Activated naive CD4-positive, alpha-beta T cell treated with anti-CD3 and anti-CD28 coated beads, Interleukin-2, amount 10 ng/mL, durations not matched to agents 7 days and 5 days (primary cell): ENCODE measurements around the gene INCA1.
A peak's percentile ranks its signal among the peaks of the same experiment; 100 is the strongest.

Experiments
- CTCF ChIA-PET: fragments of 350-600 bp; sonication (Branson Sonifier 250); formaldehyde crosslinking; loops from one replicate; lab custom pipeline; 2021; ENCODE audit warnings: antibody characterized with exemption; lab: Charles Lee
- DNase-seq: peaks from one replicate; pipeline ENCODE4 v3.0.0-alpha.2; 2020
- H3K27ac Mint-ChIP-seq: one replicate; pipeline ENCODE4 v1.8.0; 2021; ENCODE audit warnings: mild to moderate bottlenecking, moderate library complexity, mixed read lengths
- H3K27me3 Mint-ChIP-seq: one replicate; pipeline ENCODE4 v1.8.0; 2021; ENCODE audit warnings: mild to moderate bottlenecking, mixed read lengths
- H3K36me3 Mint-ChIP-seq: one replicate; pipeline ENCODE4 v1.8.0; 2021; ENCODE audit warnings: mixed read lengths
- H3K4me1 Mint-ChIP-seq: one replicate; pipeline ENCODE4 v1.8.0; 2021; ENCODE audit warnings: mixed read lengths
- H3K4me3 Mint-ChIP-seq: one replicate; pipeline ENCODE4 v1.8.0; 2021; ENCODE audit warnings: mild to moderate bottlenecking, moderate library complexity, mixed read lengths
- H3K9me3 Mint-ChIP-seq: one replicate; pipeline ENCODE4 v1.8.0; 2021; ENCODE audit warnings: mixed read lengths

The INCA1 gene

GRCh38 chr17:4998732-4999429 is 1.6 kb upstream of the INCA1 start:
- peak; percentile 28 for DNase-seq
- Mint-ChIP-seq H3K4me3 (peak overlapping the region; percentile 86), H3K36me3 (peaks cover 28% of the 10 kb centered on the region), H3K27ac (peak overlapping the region; percentile 66), H3K9me3 (no peaks in the 10 kb centered on the region), H3K27me3 (peaks cover 22% of the 10 kb centered on the region), H3K4me1 (peaks cover 27% of the 10 kb centered on the region)
- CTCF ChIA-PET, result interaction anchor here (0.7 kb wide), 1 partner anchor 31 kb away, joined by 3 read pairs; no protein-coding TSS in a partner anchor

DNA sequence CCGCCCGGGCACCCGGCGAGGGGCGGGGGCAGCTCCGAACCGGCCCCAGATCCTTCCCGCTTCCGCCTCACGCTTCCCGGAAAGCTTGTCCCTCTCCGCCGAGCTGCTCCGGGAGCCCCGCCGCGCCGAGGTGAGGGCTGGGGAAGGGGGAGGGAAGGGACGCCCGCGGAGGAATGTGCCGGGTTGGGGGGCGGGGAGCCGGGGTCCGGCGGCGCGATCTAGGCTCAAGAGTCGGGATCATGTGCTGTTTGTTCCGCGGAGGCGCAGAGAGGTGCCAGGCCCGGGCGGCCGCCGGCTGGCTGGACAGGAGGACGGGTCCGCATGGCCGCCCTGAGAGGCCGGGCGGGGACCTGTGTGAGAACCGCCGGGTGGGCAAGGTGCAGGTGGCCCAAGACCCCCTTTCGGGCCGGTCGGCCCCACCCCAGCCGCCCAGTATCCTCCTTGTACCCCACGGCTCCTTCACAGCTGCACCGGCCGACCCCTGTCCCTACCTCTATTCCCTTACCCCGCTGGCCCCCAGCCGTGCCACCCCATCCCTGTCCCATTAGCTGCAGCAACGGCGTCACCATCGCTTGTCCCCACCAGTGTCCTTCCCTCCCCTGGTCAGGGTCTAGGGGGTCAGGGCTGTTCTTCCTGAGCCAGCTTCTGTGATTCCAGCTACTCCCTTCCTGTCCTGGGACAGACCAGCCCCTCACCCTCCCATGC is 857 bp upstream of the INCA1 start:
- Mint-ChIP-seq H3K4me1 (peaks cover 27% of the 10 kb centered on the region), H3K9me3 (no peaks in the 10 kb centered on the region), H3K36me3 (peaks cover 21% of the 10 kb centered on the region), H3K27ac (peak overlapping the region; percentile 76), H3K4me3 (peak overlapping the region; percentile 86), H3K27me3 (peaks cover 22% of the 10 kb centered on the region)
- DNase-seq, result no peak
- CTCF ChIA-PET, result interaction anchor here (0.7 to 1.0 kb wide), 2 partner anchors 10 to 32 kb away, joined by 3 to 4 read pairs; partner anchors contain the start of gene CAMTA2

DNA sequence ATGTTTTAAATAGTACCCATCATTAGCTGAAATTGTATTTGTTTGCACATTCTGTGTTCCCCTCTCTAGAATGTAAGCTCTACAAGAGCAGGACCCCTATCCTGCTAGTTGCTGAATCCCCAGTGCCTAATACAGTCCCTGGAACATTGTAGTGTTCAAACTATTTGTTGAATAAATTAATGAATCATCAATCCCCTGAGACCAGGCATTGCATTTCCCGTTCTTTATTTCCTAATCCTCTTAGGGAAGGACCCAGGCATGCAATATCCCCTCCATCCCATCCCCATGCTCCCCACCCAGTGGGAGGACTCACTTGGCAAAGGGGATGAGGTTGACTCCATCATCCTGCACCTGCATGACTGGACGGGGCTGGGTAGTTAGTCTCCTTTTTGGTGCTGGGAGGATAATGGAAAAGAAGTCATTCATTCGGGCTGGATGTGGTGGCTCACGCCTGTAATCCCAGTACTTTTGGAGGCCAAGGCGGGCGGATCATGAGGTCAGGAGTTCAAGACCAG is 3.2 kb downstream of the INCA1 start:
- peaks cover 22% of the 10 kb centered on the region for H3K27me3 Mint-ChIP-seq
- no peaks in the 10 kb centered on the region for H3K9me3 Mint-ChIP-seq
- H3K4me3 Mint-ChIP-seq, result no peak overlapping the region
- H3K27ac Mint-ChIP-seq, result no peak overlapping the region
- peaks cover 4% of the 10 kb centered on the region for H3K36me3 Mint-ChIP-seq
- no peak for DNase-seq
- peaks cover 23% of the 10 kb centered on the region for H3K4me1 Mint-ChIP-seq
- CTCF ChIA-PET, result no interaction called here

DNA sequence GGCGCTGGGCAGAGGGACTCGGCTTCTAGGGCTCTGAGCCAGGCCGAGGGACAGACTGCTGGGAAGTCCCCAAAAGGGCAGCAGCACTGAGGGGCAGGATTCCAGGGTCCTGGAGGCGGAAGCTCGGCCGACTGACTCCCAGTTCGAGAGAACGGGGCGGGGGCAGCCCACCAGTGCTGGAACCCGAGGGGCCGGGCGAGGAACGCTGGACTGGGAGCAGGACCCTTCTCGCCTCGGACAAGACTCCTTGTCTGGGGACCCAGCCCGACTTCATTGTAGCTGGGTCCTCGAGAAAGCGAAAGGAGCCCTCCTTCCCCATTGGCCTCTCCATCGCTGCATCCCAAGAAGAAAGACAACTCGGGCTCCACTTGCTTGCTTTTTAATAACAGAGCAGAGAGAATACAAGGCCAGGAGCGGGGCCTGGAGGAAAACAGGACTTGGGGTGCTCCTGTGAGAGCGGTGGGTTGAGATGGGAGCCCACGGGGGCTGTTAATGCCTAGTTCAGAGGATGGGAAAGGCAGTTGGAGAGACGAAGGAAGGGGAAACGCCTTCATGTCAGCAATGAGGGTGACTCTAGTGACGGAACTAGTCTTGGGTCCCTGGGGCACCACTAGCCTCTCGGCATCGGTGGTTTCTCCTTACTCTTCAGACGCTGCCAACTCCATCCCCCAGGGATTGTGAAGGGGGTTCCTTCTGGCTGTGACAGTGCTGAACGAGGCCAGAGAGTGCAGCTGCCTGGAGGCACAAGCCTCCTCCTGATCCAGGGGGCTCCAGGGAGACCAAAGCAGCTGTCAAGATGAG is 9.4 kb downstream of the INCA1 start:
- H3K4me1 Mint-ChIP-seq, result peaks cover 43% of the 10 kb centered on the region
- no peaks in the 10 kb centered on the region for H3K9me3 Mint-ChIP-seq
- H3K4me3 Mint-ChIP-seq, result peak overlapping the region; percentile 83
- H3K36me3 Mint-ChIP-seq, result peaks cover 16% of the 10 kb centered on the region
- CTCF ChIA-PET, result interaction anchor here (0.9 to 3.6 kb wide), 7 partner anchors 10 to 88 kb away, joined by 3 to 17 read pairs (median 4); partner anchors contain the start of genes C17orf107, KIF1C and SLC25A11
- H3K27ac Mint-ChIP-seq, result peak overlapping the region; percentile 93
- H3K27me3 Mint-ChIP-seq, result no peaks in the 10 kb centered on the region
- DNase-seq, result no peak

- CTCF ChIA-PET, result interaction anchor here (0.9 to 3.6 kb wide), 10 partner anchors 11 to 88 kb away, joined by 3 to 17 read pairs (median 4); partner anchors contain the start of genes C17orf107, KIF1C, SLC25A11 and SPAG7
- H3K4me1 Mint-ChIP-seq, result peaks cover 45% of the 10 kb centered on the region
- H3K36me3 Mint-ChIP-seq, result peaks cover 23% of the 10 kb centered on the region
- no peaks in the 10 kb centered on the region for H3K9me3 Mint-ChIP-seq
- H3K4me3 Mint-ChIP-seq, result peak within 1 kb of the TSS; percentile 83
- H3K27me3 Mint-ChIP-seq, result no peaks in the 10 kb centered on the region
- peak within 1 kb of the TSS; percentile 93 for H3K27ac Mint-ChIP-seq
- peak; percentile 94 for DNase-seq
Observed at GRCh38 chr17:4986951-4987766, 10.2 kb downstream of the INCA1 start, which contains the start of gene CAMTA2. CAMTA2 (minus strand) TSS chr17:4987675; CDS start chr17:4986222, 1,453 bp downstream.

DNA sequence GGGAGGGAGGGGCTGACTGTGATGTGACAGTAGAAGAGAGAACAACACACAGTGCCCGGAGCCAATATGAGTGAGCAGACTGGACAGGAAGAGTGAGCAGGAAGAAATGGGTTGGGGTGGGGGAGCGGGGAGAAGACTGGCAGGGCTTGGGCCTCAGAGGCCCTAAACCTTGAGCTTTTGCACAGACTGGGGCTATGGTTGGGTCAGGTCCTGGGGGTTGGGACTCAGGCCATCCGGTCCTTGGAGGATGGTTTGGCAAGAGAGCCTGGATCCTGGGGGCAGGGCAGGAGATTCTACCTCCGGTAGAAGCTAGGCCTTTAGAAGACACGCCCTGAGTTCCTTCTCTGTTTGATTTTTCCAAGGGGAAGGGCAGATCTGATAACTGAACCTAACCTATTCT is 10.9 kb downstream of the INCA1 start:
- no peaks in the 10 kb centered on the region for H3K9me3 Mint-ChIP-seq
- DNase-seq, result no peak
- no peaks in the 10 kb centered on the region for H3K27me3 Mint-ChIP-seq
- H3K4me3 Mint-ChIP-seq, result peak overlapping the region; percentile 83
- H3K4me1 Mint-ChIP-seq, result peaks cover 50% of the 10 kb centered on the region
- peak overlapping the region; percentile 93 for H3K27ac Mint-ChIP-seq
- peaks cover 30% of the 10 kb centered on the region for H3K36me3 Mint-ChIP-seq
- CTCF ChIA-PET, result interaction anchor here (0.9 to 3.6 kb wide), 8 partner anchors 16 to 77 kb away, joined by 3 to 17 read pairs (median 6); partner anchors contain the start of genes SLC25A11 and SPAG7

GRCh38 chr17:4982305-4982704 is 15.0 kb downstream of the INCA1 start:
- Mint-ChIP-seq H3K4me3 (no peak overlapping the region), H3K4me1 (peaks cover 47% of the 10 kb centered on the region), H3K36me3 (peaks cover 43% of the 10 kb centered on the region), H3K9me3 (no peaks in the 10 kb centered on the region), H3K27me3 (no peaks in the 10 kb centered on the region), H3K27ac (peak overlapping the region; percentile 44)
- no peak for DNase-seq
- CTCF ChIA-PET, result interaction anchor here (0.6 to 0.9 kb wide), 4 partner anchors 12 to 1464 kb away, joined by 3 read pairs; no protein-coding TSS in a partner anchor

DNA sequence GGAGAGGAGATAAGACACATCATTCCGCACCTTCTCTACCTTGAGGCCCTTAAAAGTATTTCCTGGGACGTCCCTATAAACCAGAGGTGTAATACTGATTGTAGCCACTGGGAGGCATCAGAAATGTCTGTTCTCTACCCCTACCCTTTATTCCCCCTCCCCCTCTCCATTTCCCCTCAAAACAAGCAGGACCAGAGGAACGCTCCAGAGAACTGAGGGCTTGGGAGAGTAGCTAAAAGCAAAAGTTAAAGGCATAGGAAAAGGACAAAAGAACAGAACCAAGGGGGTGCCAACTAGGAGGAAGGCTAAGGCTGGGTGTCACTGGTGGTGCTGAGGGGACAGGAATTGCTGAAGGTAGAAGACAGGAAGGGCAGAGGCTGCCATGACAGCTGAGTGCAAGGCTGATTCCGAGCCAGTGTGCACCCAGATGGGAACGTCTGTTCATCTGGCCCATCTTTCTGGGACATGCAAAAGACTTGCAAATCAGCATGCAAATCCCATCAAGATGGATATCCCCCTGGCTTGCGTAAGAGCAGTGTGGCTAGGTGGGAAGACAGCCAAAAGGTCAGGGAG is 16.6 kb downstream of the INCA1 start:
- DNase-seq, result peak; percentile 66
- CTCF ChIA-PET, result interaction anchor here (0.7 to 3.8 kb wide), 14 partner anchors 9 to 81 kb away, joined by 3 to 45 read pairs (median 4); partner anchors contain the start of gene SPAG7
- Mint-ChIP-seq H3K9me3 (no peaks in the 10 kb centered on the region), H3K27me3 (no peaks in the 10 kb centered on the region), H3K36me3 (peaks cover 45% of the 10 kb centered on the region), H3K27ac (peak overlapping the region; percentile 58), H3K4me1 (peaks cover 34% of the 10 kb centered on the region), H3K4me3 (no peak overlapping the region)

- no peak overlapping the region for H3K27ac Mint-ChIP-seq
- H3K9me3 Mint-ChIP-seq, result no peaks in the 10 kb centered on the region
- no peak overlapping the region for H3K4me3 Mint-ChIP-seq
- H3K36me3 Mint-ChIP-seq, result peaks cover 55% of the 10 kb centered on the region
- H3K27me3 Mint-ChIP-seq, result no peaks in the 10 kb centered on the region
- no peak for DNase-seq
- peaks cover 24% of the 10 kb centered on the region for H3K4me1 Mint-ChIP-seq
- CTCF ChIA-PET, result interaction anchor here (0.6 to 3.8 kb wide), 3 partner anchors 70 to 86 kb away, joined by 3 to 45 read pairs (median 11); no protein-coding TSS in a partner anchor
Observed at GRCh38 chr17:4978726-4979125, 18.6 kb downstream of the INCA1 start.

GRCh38 chr17:4974115-4974670 is 23.1 kb downstream of the INCA1 start:
- peaks cover 7% of the 10 kb centered on the region for H3K4me1 Mint-ChIP-seq
- DNase-seq, result no peak
- CTCF ChIA-PET, result interaction anchor here (1.0 to 1.7 kb wide), 2 partner anchors 65 to 89 kb away, joined by 3 to 6 read pairs; no protein-coding TSS in a partner anchor
- H3K9me3 Mint-ChIP-seq, result no peaks in the 10 kb centered on the region
- H3K36me3 Mint-ChIP-seq, result peaks cover 48% of the 10 kb centered on the region
- no peak overlapping the region for H3K27ac Mint-ChIP-seq
- no peaks in the 10 kb centered on the region for H3K27me3 Mint-ChIP-seq
- no peak overlapping the region for H3K4me3 Mint-ChIP-seq

DNA sequence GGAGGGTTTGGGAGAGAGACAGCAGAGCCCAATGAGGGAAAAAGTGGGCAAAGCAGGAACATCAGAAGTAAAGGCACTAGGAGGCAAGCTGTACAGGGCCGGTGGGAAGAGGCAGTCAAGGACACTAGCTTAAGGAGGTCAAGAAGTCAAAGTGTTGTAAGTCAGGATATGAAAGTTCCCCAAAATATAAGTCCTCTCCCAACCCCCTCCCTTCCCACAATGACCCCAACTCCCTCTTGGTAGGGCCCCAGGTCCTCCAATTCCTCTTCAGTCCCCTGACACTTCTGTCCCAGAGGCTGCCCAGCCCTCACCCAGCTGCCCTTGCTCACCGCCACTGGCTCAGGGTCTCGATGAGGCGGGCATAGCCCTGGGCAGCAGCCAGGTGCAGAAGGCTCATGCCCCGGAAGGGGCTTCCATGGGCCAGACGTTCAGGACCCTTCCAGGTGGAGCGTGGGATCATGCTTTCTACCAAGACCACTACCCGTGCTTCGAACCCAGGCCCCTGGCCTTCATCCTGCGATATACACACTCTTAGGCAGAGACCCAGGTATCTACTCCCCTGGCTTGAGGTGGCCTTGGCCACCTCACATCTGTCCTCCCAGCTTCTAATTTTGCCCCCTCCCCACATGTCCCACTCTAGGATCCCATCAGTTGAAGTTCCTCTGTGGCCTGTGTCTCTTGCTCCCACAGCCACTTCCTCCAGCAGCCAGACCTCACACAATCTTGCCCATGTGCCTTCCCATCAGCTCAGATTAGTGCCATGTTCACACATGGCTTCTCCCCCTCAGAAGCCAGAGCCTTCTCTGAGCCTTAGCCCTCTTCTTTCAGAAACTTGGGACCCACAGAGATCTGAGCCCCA is 23.8 kb downstream of the INCA1 start:
- Mint-ChIP-seq H3K4me3 (no peak overlapping the region), H3K4me1 (peaks cover 7% of the 10 kb centered on the region), H3K27ac (peak overlapping the region; percentile 44), H3K36me3 (peaks cover 48% of the 10 kb centered on the region), H3K27me3 (no peaks in the 10 kb centered on the region), H3K9me3 (no peaks in the 10 kb centered on the region)
- no peak for DNase-seq
- CTCF ChIA-PET, result interaction anchor here (1.0 kb wide), 1 partner anchor 64 kb away, joined by 3 read pairs; no protein-coding TSS in a partner anchor
